GM23338 (cell line): ENCODE measurements around the gene MXRA7. TPM values are rescaled to one million over a fixed set of nuclear protein-coding genes. Genes with fewer than 3 reads are reported as not detected.

Source experiments
- ATAC-seq: fragments of 200-7000 bp; cut with Tn5 transposase; 3 replicates; pipeline ENCODE4 v1.9.1; 2020
- DNase-seq: peaks from one replicate; pipeline ENCODE4 v3.0.0-alpha.2; 2015; ENCODE audit warnings: low spot score
- H2AFZ ChIP-seq: fragments of 200-600 bp; sonication (generic); 2 replicates; pipeline ENCODE4 v1.8.0; 2016; ENCODE audit warnings: antibody characterized with exemption, mild to moderate bottlenecking, moderate library complexity
- H3F3A ChIP-seq: fragments of 200-600 bp; sonication (generic); replicated peaks from 2 replicates; pipeline ENCODE4 v1.8.0; 2017; ENCODE audit warnings: antibody characterized with exemption, mixed run types, low read depth
- H3K27ac ChIP-seq: fragments of 200-600 bp; sonication (generic); 2 replicates; pipeline ENCODE4 v1.6.1; 2016; ENCODE audit warnings: low read depth
- H3K27me3 ChIP-seq: fragments of 200-600 bp; sonication (generic); 2 replicates; pipeline ENCODE4 v1.8.0; 2016; ENCODE audit warnings: mild to moderate bottlenecking, mixed run types, moderate library complexity; ENCODE audit not compliant: insufficient read depth
- H3K36me3 ChIP-seq: fragments of 200-600 bp; sonication (generic); 2 replicates; pipeline ENCODE4 v1.8.0; 2016; ENCODE audit warnings: mild to moderate bottlenecking; ENCODE audit not compliant: insufficient read depth
- H3K4me1 ChIP-seq: fragments of 200-600 bp; sonication (generic); 2 replicates; pipeline ENCODE4 v1.8.0; 2016; ENCODE audit warnings: mild to moderate bottlenecking, moderate library complexity; ENCODE audit not compliant: insufficient read depth
- H3K4me2 ChIP-seq: fragments of 200-600 bp; sonication (generic); 2 replicates; pipeline ENCODE4 v1.7.1; 2017; ENCODE audit warnings: mixed run types
- H3K4me3 ChIP-seq: fragments of 200-600 bp; sonication (generic); 2 replicates; pipeline ENCODE4 v1.6.1; 2016; ENCODE audit warnings: mixed run types
- H3K79me2 ChIP-seq: fragments of 200-600 bp; sonication (generic); replicated peaks from 2 replicates; pipeline ENCODE4 v1.8.0; 2017; ENCODE audit warnings: mild to moderate bottlenecking; ENCODE audit not compliant: insufficient read depth
- H3K9me2 ChIP-seq: fragments of 200-600 bp; sonication (generic); 2 replicates; pipeline ENCODE4 v1.8.0; 2017; ENCODE audit not compliant: insufficient read depth
- H4K20me1 ChIP-seq: fragments of 200-600 bp; sonication (generic); replicated peaks from 2 replicates; pipeline ENCODE4 v1.8.0; 2017; ENCODE audit warnings: mild to moderate bottlenecking; ENCODE audit not compliant: insufficient read depth
- H3K27ac Mint-ChIP-seq: 2 replicates; pipeline ENCODE4 v1.8.0; 2020; ENCODE audit warnings: inconsistent platforms, mild to moderate bottlenecking, moderate library complexity, mixed read lengths
- H3K27me3 Mint-ChIP-seq: 3 replicates; pipeline ENCODE4 v1.8.0; 2022; ENCODE audit warnings: low read depth, mild to moderate bottlenecking, moderate library complexity, mixed read lengths, inconsistent platforms; ENCODE audit not compliant: insufficient read depth, poor library complexity
- H3K36me3 Mint-ChIP-seq: 3 replicates; pipeline ENCODE4 v1.8.0; 2021; ENCODE audit warnings: low read depth, mild to moderate bottlenecking, inconsistent platforms, moderate library complexity, mixed read lengths
- H3K4me1 Mint-ChIP-seq: 3 replicates; pipeline ENCODE4 v1.8.0; 2020; ENCODE audit warnings: mild to moderate bottlenecking, inconsistent platforms, mixed read lengths
- H3K4me3 Mint-ChIP-seq: 3 replicates; pipeline ENCODE4 v1.8.0; 2021; ENCODE audit warnings: moderate library complexity, mild to moderate bottlenecking, inconsistent platforms, mixed read lengths
- H3K9me3 Mint-ChIP-seq: 3 replicates; pipeline ENCODE4 v1.8.0; 2020; ENCODE audit warnings: moderate library complexity, mild to moderate bottlenecking, inconsistent platforms, mixed read lengths
- ETS1 ChIP-seq: IDR thresholded peaks from 2 replicates; pipeline ENCODE4 v1.6.1; 2016; ENCODE audit warnings: antibody characterized with exemption
- EZH2phosphoT487 ChIP-seq: fragments of 200-600 bp; sonication (generic); IDR thresholded peaks from one replicate; pipeline ENCODE4 v1.8.1; 2018; ENCODE audit warnings: antibody characterized with exemption; ENCODE audit not compliant: unreplicated experiment
- NANOG ChIP-seq: IDR thresholded peaks from 2 replicates; pipeline ENCODE4 v1.6.1; 2016; ENCODE audit warnings: antibody characterized with exemption, borderline replicate concordance
- POLR2AphosphoS5 ChIP-seq: IDR thresholded peaks from 2 replicates; pipeline ENCODE4 v1.6.1; 2016; ENCODE audit warnings: antibody characterized with exemption, low read depth
- STAT1 ChIP-seq: IDR thresholded peaks from one replicate; pipeline ENCODE4 v1.6.1; 2016; ENCODE audit warnings: antibody characterized with exemption; ENCODE audit not compliant: unreplicated experiment
- ZNF331 ChIP-seq: fragments of 250-450 bp; sonication (Bioruptor Pico); IDR thresholded peaks from 2 replicates; pipeline ENCODE4 v1.5.0; 2020; ENCODE audit warnings: low read depth, mild to moderate bottlenecking, moderate library complexity
- polyA plus RNA-seq: library from polyadenylated mRNA; unstranded; fragments of >200 nt; fragmentation: Nextera tagmentation; extraction: Ambion mirVana; gene quantifications from 2 replicates; pipeline ENCODE4 v1.2.1, GENCODE V29; 2016
- total RNA-seq: library from RNA; depleted of rRNA; stranded (reverse); fragments of >200 nt; shearing (Covaris generic); gene quantifications from 2 replicates; pipeline ENCODE4 v1.2.3, GENCODE V29; 2014
- TF ChIP-seq, protein P1 (sequence below), 2 experiments: fragments of 200-600 bp in 1 of 2; sonication (generic) in 1 of 2; conservative IDR thresholded peaks; 2 replicates each; pipeline versions ENCODE4 v1.5.1 to v1.6.1; 2016 to 2017; ENCODE audit warnings: antibody characterized with exemption in 2 of 2, low read depth in 2 of 2, mild to moderate bottlenecking in 2 of 2, moderate library complexity in 1 of 2
- TF ChIP-seq, protein P2 (sequence below): fragments of 250-450 bp; sonication (Bioruptor Pico); IDR thresholded peaks from 2 replicates; pipeline ENCODE4 v1.5.0; 2020; ENCODE audit warnings: mild to moderate bottlenecking, moderate library complexity
- TF ChIP-seq, protein P3 (sequence below): IDR thresholded peaks from one replicate; pipeline ENCODE4 v1.6.1; 2018; ENCODE audit warnings: antibody characterized with exemption; ENCODE audit not compliant: unreplicated experiment

Gene MXRA7
- total and polyA plus RNA-seq, 2 experiments from 2014 or later: 12.1 to 46.6 TPM

DNA sequence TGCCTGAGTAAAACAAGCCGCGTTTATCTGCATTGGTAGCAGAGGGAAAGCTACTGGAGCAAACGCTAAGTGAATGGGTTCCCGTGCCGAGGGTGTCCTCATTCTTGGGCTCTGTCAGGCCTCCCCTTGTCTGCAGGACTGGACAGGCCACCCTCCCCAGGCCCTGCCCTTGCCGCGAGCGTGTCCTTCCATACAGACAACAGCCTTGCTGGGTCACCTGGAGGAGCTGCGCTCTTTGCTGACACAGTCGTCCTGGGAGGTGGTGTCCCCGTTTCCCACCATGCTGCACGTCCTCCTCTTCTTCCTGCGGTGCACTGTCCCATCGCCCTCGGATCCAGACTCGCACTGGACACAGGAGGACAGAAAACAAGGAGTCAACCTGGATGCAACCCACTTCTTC lies 7.8 kb upstream of the MXRA7 start (continued):
- TF ChIP-seq, protein P1, sequence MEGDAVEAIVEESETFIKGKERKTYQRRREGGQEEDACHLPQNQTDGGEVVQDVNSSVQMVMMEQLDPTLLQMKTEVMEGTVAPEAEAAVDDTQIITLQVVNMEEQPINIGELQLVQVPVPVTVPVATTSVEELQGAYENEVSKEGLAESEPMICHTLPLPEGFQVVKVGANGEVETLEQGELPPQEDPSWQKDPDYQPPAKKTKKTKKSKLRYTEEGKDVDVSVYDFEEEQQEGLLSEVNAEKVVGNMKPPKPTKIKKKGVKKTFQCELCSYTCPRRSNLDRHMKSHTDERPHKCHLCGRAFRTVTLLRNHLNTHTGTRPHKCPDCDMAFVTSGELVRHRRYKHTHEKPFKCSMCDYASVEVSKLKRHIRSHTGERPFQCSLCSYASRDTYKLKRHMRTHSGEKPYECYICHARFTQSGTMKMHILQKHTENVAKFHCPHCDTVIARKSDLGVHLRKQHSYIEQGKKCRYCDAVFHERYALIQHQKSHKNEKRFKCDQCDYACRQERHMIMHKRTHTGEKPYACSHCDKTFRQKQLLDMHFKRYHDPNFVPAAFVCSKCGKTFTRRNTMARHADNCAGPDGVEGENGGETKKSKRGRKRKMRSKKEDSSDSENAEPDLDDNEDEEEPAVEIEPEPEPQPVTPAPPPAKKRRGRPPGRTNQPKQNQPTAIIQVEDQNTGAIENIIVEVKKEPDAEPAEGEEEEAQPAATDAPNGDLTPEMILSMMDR (conservative IDR thresholded peaks at IDR 0.05; ENCODE audit: low read depth in 2 of 2): no peak
- TF ChIP-seq, protein P2, sequence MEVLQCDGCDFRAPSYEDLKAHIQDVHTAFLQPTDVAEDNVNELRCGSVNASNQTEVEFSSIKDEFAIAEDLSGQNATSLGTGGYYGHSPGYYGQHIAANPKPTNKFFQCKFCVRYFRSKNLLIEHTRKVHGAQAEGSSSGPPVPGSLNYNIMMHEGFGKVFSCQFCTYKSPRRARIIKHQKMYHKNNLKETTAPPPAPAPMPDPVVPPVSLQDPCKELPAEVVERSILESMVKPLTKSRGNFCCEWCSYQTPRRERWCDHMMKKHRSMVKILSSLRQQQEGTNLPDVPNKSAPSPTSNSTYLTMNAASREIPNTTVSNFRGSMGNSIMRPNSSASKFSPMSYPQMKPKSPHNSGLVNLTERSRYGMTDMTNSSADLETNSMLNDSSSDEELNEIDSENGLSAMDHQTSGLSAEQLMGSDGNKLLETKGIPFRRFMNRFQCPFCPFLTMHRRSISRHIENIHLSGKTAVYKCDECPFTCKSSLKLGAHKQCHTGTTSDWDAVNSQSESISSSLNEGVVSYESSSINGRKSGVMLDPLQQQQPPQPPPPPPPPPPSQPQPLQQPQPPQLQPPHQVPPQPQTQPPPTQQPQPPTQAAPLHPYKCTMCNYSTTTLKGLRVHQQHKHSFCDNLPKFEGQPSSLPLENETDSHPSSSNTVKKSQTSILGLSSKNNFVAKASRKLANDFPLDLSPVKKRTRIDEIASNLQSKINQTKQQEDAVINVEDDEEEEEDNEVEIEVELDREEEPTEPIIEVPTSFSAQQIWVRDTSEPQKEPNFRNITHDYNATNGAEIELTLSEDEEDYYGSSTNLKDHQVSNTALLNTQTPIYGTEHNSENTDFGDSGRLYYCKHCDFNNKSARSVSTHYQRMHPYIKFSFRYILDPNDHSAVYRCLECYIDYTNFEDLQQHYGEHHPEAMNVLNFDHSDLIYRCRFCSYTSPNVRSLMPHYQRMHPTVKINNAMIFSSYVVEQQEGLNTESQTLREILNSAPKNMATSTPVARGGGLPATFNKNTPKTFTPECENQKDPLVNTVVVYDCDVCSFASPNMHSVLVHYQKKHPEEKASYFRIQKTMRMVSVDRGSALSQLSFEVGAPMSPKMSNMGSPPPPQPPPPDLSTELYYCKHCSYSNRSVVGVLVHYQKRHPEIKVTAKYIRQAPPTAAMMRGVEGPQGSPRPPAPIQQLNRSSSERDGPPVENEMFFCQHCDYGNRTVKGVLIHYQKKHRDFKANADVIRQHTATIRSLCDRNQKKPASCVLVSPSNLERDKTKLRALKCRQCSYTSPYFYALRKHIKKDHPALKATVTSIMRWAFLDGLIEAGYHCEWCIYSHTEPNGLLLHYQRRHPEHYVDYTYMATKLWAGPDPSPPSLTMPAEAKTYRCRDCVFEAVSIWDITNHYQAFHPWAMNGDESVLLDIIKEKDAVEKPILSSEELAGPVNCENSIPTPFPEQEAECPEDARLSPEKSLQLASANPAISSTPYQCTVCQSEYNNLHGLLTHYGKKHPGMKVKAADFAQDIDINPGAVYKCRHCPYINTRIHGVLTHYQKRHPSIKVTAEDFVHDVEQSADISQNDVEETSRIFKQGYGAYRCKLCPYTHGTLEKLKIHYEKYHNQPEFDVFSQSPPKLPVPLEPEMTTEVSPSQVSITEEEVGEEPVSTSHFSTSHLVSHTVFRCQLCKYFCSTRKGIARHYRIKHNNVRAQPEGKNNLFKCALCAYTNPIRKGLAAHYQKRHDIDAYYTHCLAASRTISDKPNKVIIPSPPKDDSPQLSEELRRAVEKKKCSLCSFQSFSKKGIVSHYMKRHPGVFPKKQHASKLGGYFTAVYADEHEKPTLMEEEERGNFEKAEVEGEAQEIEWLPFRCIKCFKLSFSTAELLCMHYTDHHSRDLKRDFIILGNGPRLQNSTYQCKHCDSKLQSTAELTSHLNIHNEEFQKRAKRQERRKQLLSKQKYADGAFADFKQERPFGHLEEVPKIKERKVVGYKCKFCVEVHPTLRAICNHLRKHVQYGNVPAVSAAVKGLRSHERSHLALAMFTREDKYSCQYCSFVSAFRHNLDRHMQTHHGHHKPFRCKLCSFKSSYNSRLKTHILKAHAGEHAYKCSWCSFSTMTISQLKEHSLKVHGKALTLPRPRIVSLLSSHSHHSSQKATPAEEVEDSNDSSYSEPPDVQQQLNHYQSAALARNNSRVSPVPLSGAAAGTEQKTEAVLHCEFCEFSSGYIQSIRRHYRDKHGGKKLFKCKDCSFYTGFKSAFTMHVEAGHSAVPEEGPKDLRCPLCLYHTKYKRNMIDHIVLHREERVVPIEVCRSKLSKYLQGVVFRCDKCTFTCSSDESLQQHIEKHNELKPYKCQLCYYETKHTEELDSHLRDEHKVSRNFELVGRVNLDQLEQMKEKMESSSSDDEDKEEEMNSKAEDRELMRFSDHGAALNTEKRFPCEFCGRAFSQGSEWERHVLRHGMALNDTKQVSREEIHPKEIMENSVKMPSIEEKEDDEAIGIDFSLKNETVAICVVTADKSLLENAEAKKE (CRISPR knock-in tag): no peak
- no peak for TF ChIP-seq POLR2AphosphoS5

GRCh38 chr17:76716839-76717215 lies 6.1 kb upstream of the MXRA7 start:
- Mint-ChIP-seq H3K27me3 (peaks cover 5% of the 10 kb centered on the region), H3K27ac (no peak overlapping the region), H3K36me3 (peaks cover 53% of the 10 kb centered on the region), H3K4me1 (peaks cover 3% of the 10 kb centered on the region; the same call in 2 of the 3 replicates), H3K4me3 (no peak overlapping the region), H3K9me3 (no peaks in the 10 kb centered on the region)
- Histone ChIP-seq H3K79me2 (no peaks in the 10 kb centered on the region), H3K36me3 (peaks cover 29% of the 10 kb centered on the region), H4K20me1 (peaks cover 4% of the 10 kb centered on the region; the same call in 1 of the 2 replicates), H3K4me2 (no peak overlapping the region), H3K4me3 (no peak overlapping the region), H3K4me1 (peaks cover 1% of the 10 kb centered on the region; the same call in 1 of the 2 replicates), H3K9me2 (no peaks in the 10 kb centered on the region), H3K27ac (no peak overlapping the region), H3F3A (peaks cover under 1% of the 10 kb centered on the region; the same call in 1 of the 2 replicates), H3K27me3 (no peaks in the 10 kb centered on the region), H2AFZ (no peak overlapping the region)
- DNase-seq: no peak
- ATAC-seq: no peak
- TF ChIP-seq ZNF331 (CRISPR knock-in tag): no peak
- TF ChIP-seq, protein P3, sequence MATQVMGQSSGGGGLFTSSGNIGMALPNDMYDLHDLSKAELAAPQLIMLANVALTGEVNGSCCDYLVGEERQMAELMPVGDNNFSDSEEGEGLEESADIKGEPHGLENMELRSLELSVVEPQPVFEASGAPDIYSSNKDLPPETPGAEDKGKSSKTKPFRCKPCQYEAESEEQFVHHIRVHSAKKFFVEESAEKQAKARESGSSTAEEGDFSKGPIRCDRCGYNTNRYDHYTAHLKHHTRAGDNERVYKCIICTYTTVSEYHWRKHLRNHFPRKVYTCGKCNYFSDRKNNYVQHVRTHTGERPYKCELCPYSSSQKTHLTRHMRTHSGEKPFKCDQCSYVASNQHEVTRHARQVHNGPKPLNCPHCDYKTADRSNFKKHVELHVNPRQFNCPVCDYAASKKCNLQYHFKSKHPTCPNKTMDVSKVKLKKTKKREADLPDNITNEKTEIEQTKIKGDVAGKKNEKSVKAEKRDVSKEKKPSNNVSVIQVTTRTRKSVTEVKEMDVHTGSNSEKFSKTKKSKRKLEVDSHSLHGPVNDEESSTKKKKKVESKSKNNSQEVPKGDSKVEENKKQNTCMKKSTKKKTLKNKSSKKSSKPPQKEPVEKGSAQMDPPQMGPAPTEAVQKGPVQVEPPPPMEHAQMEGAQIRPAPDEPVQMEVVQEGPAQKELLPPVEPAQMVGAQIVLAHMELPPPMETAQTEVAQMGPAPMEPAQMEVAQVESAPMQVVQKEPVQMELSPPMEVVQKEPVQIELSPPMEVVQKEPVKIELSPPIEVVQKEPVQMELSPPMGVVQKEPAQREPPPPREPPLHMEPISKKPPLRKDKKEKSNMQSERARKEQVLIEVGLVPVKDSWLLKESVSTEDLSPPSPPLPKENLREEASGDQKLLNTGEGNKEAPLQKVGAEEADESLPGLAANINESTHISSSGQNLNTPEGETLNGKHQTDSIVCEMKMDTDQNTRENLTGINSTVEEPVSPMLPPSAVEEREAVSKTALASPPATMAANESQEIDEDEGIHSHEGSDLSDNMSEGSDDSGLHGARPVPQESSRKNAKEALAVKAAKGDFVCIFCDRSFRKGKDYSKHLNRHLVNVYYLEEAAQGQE: no peak
- TF ChIP-seq NANOG: no peak
- TF ChIP-seq STAT1: no peak
- TF ChIP-seq EZH2phosphoT487: no peak
- no peak for TF ChIP-seq ETS1
